Stimulated activated naive CD8-positive, alpha-beta T cell treated with anti-CD3 and anti-CD28 coated beads, Interleukin-15, Interleukin-2, amounts not matched to agents 100 U/mL and 50 U/mL, for 24 hours (primary cell): Measurements from ENCODE around the gene SPNS2.
"Not testable (repeated sequence)": the region's sequence is repeated elsewhere in the genome, so short reads cannot be mapped to it uniquely, and the experiment has no call there.

ENCODE experiments used
- ATAC-seq: fragments of 150-1000 bp; cut with Tn5 transposase; one replicate; pipeline ENCODE4 v1.10.0; 2021
- DNase-seq: peaks from one replicate; pipeline ENCODE4 v3.0.0; 2021

Gene SPNS2

GRCh38 chr17:4572131-4572530 lies 73.5 kb downstream of the SPNS2 start:
- ATAC-seq, result no peak
- no peak for DNase-seq

GRCh38 chr17:4573115-4573514 lies 74.4 kb downstream of the SPNS2 start:
- ATAC-seq, result no peak

DNA sequence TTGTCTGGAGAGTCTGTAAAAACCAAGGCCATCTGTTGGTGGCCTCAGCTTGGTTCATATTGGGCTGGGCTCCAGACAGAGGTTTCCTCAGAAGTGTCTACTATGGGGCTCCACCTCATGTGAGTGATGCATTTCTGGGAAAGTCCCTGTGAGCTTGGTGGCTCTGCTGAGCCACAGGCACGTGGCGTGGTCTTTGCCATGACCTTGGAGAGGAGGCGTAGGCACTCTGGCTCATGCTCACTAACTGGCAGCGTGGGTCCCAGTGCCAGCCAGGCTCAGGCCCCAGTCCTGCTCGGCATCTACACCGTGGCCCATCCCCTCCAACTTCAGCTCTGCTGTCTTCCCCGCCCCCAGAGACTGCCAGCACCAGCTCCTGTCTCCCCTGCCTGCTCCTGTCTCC lies 75.0 kb downstream of the SPNS2 start:
- DNase-seq (peak; percentile 74), ATAC-seq (peak; percentile 97)

More at GRCh38 chr17:4573115-4573514, 74.4 kb downstream of the SPNS2 start:
- DNase-seq, result no peak

DNA sequence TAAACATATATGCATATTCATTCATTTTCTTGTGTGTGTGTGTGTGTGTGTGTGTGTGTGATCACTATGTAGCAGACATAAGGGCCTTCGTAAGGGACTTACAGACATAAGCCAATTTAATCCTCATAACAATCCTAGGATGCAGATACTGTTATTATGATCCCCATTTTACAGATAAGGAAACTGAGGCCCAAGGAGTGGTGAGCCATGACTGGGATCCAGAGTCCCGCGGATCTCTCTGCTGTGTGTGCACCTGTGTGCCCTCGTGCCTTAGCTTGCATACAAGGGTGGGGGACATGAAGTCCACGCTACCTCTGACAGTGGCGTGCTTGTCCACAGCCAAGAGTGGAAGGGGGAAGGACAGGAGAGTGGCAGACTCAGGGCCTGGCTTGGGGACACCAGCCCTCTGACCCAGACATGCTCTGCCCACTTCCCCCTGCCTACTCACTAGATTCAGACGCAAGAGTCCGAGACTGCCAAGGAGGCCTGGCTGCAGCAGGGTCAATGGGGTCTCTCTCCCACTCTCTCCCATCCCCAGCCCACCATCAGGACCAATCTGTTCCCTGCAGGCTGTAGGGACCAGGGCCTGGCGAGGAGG lies 75.9 kb downstream of the SPNS2 start:
- no peak for ATAC-seq

GRCh38 chr17:4576161-4576558 lies 77.5 kb downstream of the SPNS2 start:
- ATAC-seq (no peak), DNase-seq (no peak)

More for the DNA sequence above, 75.9 kb downstream of the SPNS2 start:
- DNase-seq, result no peak

DNA sequence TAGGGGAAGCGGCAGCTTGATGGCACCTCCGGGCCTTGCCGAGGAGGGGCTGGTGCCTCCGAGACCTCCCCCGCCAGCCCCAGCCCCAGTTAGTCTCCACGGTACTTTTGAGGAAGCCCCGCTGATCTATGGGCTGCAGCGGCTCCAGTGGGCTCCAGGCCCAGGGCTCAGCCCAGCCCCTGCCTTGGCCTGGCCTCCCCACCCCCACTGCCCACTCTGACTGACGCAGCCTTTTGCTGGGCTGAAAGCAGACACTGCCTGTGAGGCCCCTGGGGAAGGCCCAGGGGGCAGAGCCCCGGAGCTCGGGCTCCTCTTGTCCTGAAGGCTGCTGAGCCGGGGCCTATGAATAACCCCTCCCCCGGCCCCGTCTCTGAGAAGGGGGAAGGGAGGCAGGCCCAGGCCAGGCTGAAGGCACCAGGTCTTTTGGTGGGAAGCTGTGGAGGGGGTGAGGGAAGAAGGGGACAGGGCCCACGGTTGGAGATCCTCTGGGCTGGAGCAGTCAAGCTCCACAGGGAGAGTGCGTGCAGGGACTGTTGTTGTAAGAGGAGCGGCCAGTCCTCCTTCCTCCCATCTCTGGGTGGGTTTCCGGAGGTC lies 78.1 kb downstream of the SPNS2 start:
- ATAC-seq (no peak), DNase-seq (no peak)

DNA sequence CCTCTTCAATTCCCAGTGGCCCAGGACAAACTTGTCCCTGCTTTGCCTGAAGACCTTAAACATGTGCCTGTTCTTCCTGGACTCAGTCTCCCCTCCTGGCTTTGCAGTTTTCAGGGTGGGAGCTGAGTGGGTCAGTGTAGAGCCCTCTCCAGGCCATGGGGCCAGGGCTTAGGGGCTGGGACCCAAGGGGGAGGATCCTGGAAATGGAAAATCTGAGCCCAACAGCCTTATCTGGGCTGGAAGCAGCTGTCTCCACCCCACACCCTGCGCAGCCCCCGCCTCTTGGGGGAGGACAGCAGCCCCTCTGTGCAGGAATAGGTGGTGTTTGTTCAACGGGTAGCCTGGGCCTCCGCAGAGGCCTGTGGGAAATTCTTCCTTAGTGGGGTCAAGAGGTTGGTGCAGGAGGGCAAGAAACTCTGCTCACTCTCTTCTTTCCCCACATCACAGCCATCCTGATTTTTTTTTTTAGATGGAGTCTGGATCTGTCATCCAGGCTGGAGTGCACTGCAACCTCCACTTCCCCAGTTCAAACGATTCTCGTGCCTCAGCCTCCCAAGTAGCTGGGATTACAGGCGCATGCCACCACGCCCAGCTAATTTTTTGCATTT lies 78.8 kb downstream of the SPNS2 start:
- no peak for ATAC-seq

GRCh38 chr17:4578349-4578748 lies 79.7 kb downstream of the SPNS2 start:
- not testable (repeated sequence) for DNase-seq, ATAC-seq

More for the DNA sequence above, 78.8 kb downstream of the SPNS2 start:
- no peak for DNase-seq

DNA sequence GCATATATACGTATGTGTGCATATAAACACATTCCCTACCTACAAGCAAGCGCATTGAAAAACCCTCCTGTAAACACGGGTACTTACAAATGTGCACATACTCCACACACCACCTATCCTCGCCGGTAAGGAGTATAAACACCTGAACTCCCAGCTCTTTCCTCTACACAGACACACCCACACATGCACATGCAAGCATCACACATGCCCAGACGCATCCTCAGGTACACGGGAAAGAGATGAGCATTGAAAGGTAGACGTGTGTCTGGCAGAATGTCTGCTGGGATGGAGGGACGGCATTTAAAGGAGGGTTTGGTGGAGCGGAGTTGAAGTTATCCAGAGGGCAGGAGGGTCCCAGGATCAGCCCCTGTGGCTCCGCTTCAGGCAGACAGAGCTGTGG lies 81.0 kb downstream of the SPNS2 start:
- ATAC-seq (no peak), DNase-seq (no peak)

- no peak for ATAC-seq
- DNase-seq, result no peak
Measured at GRCh38 chr17:4580291-4580690, 81.6 kb downstream of the SPNS2 start.

DNA sequence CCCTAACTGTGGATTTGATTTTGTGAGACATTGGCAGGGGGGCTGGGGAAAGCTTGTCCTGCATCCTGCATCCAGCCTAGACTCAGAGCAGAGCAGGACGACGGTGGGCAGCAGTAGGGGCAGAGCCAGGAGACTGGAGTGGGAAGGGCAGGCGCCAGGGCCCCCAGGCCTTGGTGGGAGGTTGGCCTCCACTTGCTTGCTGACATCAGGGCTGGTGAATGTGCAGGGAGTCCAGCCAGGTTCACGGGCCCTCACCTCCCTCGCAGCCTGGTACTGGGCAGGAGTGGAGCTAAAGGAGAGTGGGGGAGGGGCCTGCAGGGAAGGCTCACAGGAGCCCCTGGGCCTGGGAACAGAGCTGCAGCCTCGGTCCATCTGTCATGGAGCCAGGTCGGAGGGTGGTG lies 83.4 kb downstream of the SPNS2 start:
- ATAC-seq (no peak), DNase-seq (no peak)

GRCh38 chr17:4582691-4583090 lies 84.0 kb downstream of the SPNS2 start:
- DNase-seq (no peak), ATAC-seq (no peak)

- DNase-seq, result no peak
- ATAC-seq, result no peak
Measured at GRCh38 chr17:4583206-4583605, 84.5 kb downstream of the SPNS2 start.

- DNase-seq, result no peak
- peak; percentile 33 for ATAC-seq
Measured at GRCh38 chr17:4583782-4584100, 85.1 kb downstream of the SPNS2 start.

DNA sequence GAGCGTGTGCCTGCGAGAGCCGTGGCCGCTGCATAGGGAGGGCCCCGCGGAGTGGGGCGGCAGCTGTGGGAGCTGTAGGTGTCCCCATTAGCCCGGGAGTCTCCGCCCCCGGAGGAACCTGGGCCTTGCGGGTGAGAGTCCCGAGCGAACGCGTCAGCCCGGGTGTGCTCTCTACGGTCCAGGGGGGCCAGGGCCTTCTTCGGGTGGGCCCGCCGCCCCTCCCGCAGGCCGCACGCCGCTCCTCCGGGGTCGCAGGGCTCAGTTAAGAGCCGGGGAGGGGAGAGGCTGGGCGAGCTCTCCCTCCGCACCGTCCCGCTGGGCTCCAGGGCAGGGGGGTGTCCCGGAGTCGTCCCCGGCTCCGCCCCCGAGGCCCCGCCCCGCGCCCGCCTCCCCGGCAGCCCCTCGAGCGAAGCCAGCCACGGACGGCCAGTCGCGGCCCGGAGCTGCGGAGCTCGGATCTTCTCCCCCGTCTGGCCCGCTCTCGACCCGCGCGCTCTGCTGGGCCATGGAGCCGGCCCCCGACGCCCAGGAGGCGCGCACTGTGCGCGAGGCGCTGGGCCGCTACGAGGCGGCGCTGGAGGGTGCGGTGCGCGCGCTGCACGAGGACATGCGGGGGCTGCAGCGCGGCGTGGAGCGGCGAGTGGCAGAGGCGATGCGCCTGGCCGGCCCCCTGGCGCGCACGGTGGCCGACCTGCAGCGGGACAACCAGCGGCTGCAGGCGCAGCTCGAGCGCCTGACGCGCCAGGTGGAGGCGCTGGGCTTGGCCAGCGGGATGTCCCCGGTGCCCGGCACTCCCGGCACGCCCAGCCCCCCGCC lies 85.6 kb downstream of the SPNS2 start, which contains the start of gene SMTNL2:
Gene SMTNL2 (plus strand): TSS at position 429 of the 816 bp plus-strand sequence. CDS start 77 bp downstream, at position 506.
- DNase-seq (peak; percentile 40), ATAC-seq (peak; percentile 7)

DNA sequence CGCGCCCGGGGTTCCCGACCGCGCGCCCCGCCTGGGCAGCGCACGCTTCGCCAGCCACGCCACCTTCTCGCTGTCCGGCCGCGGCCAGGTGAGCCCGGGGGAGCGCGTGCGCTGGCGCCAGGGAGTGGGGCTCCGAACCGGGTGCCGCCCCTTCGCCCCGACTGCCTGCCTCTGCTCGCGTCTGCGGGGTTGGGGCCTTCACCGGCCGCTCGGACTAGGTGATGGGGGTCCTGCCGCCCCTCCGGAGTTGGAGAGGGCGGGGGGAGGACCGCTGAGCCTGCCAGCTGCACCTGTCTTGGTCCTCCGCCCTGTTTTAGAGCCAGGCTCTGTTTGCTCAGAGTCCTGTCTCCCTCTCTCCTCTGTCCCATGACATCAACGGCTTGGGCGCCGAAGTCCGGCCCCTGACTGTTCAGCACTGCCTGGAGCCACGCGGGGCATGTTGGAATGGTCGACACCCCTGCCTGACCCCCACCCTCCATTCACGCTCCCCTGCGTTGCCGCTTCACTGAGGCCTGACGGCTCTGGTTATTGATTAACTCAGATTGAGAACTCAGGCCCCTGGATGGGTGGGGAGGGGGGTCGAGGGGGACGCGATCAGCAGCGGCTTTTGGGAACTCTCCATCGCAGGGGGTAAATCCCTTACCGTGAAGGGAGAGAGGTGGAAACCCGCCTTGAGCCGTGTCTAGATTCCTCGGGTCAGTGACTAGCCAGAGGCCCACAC lies 86.4 kb downstream of the SPNS2 start:
- DNase-seq, result no peak
- ATAC-seq, result no peak

DNA sequence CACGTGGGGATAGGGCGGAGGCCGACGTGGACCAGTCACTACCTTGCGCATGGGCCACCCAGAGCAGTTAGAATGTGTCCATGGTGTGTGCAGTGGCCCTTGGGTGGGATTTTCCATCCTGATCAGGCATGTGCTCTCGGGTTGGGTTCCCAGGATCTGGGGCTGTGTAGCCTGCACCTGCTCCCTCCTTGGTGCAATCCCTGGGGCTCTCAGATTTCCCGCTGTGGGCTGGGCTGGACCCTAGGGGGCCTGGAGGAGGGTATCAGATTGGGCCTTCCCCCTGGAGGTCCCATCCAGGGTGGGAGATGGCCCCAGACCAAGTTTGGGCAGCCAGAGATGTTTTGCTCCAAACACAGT lies 86.9 kb downstream of the SPNS2 start:
- ATAC-seq, result no peak
- DNase-seq, result no peak

DNA sequence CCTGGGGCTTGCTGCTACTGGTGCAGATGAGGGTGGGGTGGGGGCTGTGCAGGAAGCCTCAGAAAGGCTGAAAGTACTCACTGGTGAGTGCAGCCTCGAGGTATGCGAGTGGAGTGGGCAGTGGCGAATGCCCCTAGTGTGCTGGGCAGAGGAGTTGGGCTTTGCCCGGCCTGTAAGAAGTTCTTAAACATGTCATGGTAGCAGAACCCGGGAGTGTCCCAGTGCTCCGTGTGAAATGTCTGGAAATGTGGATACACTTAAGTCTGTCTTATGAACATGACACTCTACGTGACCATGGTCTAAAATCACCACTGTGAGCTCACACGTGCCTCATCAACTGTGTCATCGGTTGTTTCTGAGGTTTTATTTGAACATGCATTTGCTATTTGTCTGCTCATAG lies 87.4 kb downstream of the SPNS2 start:
- DNase-seq (no peak), ATAC-seq (no peak)

GRCh38 chr17:4587195-4587594 lies 88.5 kb downstream of the SPNS2 start:
- ATAC-seq (no peak), DNase-seq (no peak)

GRCh38 chr17:4587803-4588202 lies 89.1 kb downstream of the SPNS2 start:
- no peak for ATAC-seq
- DNase-seq, result no peak

DNA sequence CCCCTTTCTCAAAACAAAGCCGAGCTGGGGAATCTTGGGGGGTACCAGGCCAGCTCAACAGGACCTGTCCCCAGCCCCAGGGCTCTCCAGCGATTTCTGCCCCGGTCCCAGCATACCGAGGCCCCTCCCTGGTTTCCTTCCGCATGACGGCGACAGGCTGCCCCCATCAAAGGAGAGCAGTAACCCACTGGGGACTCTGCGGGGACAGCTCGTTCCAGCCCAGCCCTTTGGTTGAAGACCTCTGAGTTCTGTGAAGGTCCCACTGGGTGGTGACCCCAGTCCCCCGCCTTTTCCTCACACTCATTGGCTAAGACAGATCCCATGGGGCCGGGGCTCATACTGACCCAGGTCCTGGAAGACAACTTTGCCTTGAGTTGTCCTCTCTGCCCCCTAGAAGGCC lies 89.7 kb downstream of the SPNS2 start:
- ATAC-seq, result no peak
- DNase-seq, result no peak
